ENCODE data around the gene DAPK1.

DNA sequence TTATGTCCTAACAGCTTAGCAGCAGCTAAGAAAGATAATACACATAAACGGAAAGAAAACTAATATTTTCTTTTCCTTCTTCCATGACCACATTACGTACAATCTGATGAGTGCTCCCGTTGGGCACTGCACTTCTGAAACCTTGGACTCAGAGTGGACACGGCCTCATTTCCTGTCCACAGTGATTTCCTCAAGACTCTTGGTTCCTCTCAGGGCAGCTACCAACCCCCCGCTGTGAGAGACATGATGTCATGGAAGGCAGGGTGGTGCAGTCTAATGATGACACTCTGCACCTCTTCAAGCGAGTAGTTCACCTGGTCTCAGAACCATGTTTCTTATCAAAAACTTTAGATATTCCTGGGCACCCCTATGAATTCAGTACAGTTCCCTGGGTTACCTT lies 159.5 kb downstream of the DAPK1 start:
- TF ChIP-seq EZH2phosphoT487 (IDR thresholded peaks at IDR 0.05; ENCODE audit: low read length) = no peak
- TF ChIP-seq, protein P1, sequence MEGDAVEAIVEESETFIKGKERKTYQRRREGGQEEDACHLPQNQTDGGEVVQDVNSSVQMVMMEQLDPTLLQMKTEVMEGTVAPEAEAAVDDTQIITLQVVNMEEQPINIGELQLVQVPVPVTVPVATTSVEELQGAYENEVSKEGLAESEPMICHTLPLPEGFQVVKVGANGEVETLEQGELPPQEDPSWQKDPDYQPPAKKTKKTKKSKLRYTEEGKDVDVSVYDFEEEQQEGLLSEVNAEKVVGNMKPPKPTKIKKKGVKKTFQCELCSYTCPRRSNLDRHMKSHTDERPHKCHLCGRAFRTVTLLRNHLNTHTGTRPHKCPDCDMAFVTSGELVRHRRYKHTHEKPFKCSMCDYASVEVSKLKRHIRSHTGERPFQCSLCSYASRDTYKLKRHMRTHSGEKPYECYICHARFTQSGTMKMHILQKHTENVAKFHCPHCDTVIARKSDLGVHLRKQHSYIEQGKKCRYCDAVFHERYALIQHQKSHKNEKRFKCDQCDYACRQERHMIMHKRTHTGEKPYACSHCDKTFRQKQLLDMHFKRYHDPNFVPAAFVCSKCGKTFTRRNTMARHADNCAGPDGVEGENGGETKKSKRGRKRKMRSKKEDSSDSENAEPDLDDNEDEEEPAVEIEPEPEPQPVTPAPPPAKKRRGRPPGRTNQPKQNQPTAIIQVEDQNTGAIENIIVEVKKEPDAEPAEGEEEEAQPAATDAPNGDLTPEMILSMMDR (IDR thresholded peaks at IDR 0.05; ENCODE audit: low read length) = no peak
